Measurements from ENCODE around the gene WWOX. TPM values are rescaled to one million over a fixed set of nuclear protein-coding genes. Genes with fewer than 3 reads are reported as not detected.
A peak's percentile ranks its signal among the peaks of the same experiment; 100 is the strongest.

The WWOX gene
- total and polyA plus RNA-seq, 2 of the 13 experiments (the other 11 are each of a cell fraction or from before 2014, with no cell fraction given) = 9.1 to 37.4 TPM

GRCh38 chr16:78297066-78297666, 197.7 kb downstream of the WWOX start (continued):
- TF ChIP-seq SP1 (IDR thresholded peaks at IDR 0.05) (no peak), SP1 (CRISPR knock-in tag; IDR thresholded peaks at IDR 0.05) (0 out of 2 replicates have a peak, but pooled peaks have one; percentile 44), ZBTB43 (CRISPR knock-in tag; conservative IDR thresholded peaks at IDR 0.05) (peak; percentile 90), RERE (CRISPR knock-in tag; IDR thresholded peaks at IDR 0.05; ENCODE audit: low read depth) (peak; percentile 97), RELA (CRISPR knock-in tag; IDR thresholded peaks at IDR 0.05) (no peak), USF2 (IDR thresholded peaks at IDR 0.05; ENCODE audit: low read depth, low read length) (0 out of 2 replicates have a peak, but pooled peaks have one; percentile 26), USF2 (CRISPR knock-in tag; IDR thresholded peaks at IDR 0.05; ENCODE audit: borderline replicate concordance) (peak; percentile 51; the same call in 1 of the 2 replicates), UBTF (CRISPR knock-in tag; IDR thresholded peaks at IDR 0.05) (peak; percentile 60; the same call in 1 of the 2 replicates), SP5 (CRISPR knock-in tag; IDR thresholded peaks at IDR 0.05; ENCODE audit: borderline replicate concordance, low read depth) (peak; percentile 95), ZFP90 (CRISPR knock-in tag; IDR thresholded peaks at IDR 0.05; ENCODE audit: borderline replicate concordance) (peak; percentile 66; the same call in 1 of the 2 replicates), ZNF687 (CRISPR knock-in tag; IDR thresholded peaks at IDR 0.05) (no peak), ZNF30 (CRISPR knock-in tag; IDR thresholded peaks at IDR 0.05) (no peak), KAT7 (CRISPR knock-in tag; IDR thresholded peaks at IDR 0.05; ENCODE audit: borderline replicate concordance) (no peak; the same call in 1 of the 2 replicates)
